ENCODE measurements around the gene TRMU. TPM values are rescaled to one million over a fixed set of nuclear protein-coding genes. Genes with fewer than 3 reads are reported as not detected.

TRMU gene
- total RNA-seq, 4 donors from 2014 or later = 19.3 to 62.8 (median 32.8) TPM

GRCh38 chr22:46370584-46371291 lies 35.2 kb downstream of the TRMU start:
- no peak for ATAC-seq (ENCODE audit: low FRiP score)
- no peak for TF ChIP-seq CTCF (IDR thresholded peaks at IDR 0.05)
- DNase-seq (ENCODE audit: low spot score) = no peak

GRCh38 chr22:46371623-46372226 lies 36.2 kb downstream of the TRMU start:
- no peak for DNase-seq (ENCODE audit: low spot score)
- ATAC-seq (ENCODE audit: low FRiP score) = no peak
- TF ChIP-seq CTCF (IDR thresholded peaks at IDR 0.05) = no peak

- ATAC-seq (ENCODE audit: low FRiP score) (no peak), DNase-seq (ENCODE audit: low spot score) (no peak)
- no peak for TF ChIP-seq CTCF (IDR thresholded peaks at IDR 0.05)
These were observed 37.2 kb downstream of the TRMU start for GRCh38 chr22:46372686-46373085.

- no peak for DNase-seq (ENCODE audit: low spot score)
- no peak for ATAC-seq (ENCODE audit: low FRiP score)
- TF ChIP-seq CTCF (IDR thresholded peaks at IDR 0.05) = no peak
These were observed 37.6 kb downstream of the TRMU start for GRCh38 chr22:46373159-46373558.

GRCh38 chr22:46373921-46374662 lies 38.6 kb downstream of the TRMU start:
- TF ChIP-seq CTCF (IDR thresholded peaks at IDR 0.05) = no peak
- ATAC-seq (ENCODE audit: low FRiP score) (no peak), DNase-seq (ENCODE audit: low spot score) (no peak)

- TF ChIP-seq CTCF (IDR thresholded peaks at IDR 0.05) = no peak
These were observed 39.4 kb downstream of the TRMU start for GRCh38 chr22:46374663-46375474.

More at GRCh38 chr22:46374663-46375474, 39.4 kb downstream of the TRMU start:
- DNase-seq (ENCODE audit: low spot score) = no peak
- ATAC-seq (ENCODE audit: low FRiP score) = no peak

Data from omental fat pad (tissue), 4 donors.